ENCODE results near the gene APC2.
"Not testable (repeated sequence)": the region's sequence is repeated elsewhere in the genome, so short reads cannot be mapped to it uniquely, and the experiment has no call there.

Gene APC2

GRCh38 chr19:1429750-1430149, 20.2 kb upstream of the APC2 start:
- DNase-seq: no peak

DNA sequence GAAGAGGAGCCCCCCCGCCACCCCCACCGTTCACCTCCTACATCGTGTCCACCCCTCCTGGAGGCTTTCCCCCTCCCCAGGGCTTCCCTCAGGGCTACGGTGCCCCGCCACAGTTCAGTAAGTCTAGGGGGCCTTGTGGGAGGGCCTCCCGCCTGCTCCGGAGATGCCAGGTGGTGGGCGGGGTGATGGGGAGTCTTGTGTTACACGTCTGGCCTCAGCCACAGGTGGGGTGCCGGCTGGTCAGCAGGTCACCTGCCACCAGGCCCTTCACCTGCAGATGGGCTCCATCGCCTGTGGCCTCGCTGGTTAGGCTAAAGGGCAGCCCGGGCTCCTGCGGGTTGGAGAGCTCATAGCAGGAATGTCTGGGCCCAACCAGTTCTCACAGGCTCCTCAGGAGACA, 19.7 kb upstream of the APC2 start:
- no peak for DNase-seq

DNA sequence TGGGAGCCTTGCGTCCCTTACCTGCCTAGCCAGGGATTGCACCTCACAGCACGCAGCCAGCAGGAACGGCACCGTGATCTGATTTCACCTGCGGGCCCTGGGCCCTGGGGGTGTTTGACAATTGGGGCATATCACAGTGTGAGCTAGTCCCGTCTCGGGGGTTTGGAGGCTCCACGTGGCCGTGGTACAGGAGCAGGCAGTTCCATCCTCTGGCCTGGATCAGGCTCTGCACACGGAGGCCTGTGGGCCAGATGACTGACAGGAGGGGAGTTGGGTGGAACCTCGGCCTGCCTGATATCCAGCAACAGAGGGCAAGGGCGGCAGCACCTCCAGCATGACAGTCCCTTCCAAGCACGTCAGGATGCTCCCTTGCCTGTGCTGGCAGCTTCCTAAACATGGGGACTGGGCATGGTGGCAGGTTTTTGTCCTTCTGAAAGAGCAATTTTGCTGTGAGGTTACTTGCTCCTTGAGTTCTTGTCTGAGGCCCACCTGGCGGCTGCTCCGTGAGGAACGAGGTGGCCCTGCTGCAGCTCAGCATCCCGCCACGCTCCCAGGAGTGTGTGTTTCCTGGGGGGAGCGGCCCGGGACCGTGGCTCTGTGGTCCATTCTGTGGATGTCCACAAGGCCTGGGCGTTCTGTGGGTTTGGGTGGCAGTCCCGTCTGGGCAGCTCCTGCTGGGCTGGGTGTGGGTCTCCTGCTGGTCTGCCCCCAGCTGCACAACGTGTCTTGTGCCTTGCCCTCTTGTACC, 18.0 kb upstream of the APC2 start:
- DNase-seq: no peak

GRCh38 chr19:1432507-1432887, 17.4 kb upstream of the APC2 start:
- no peak for DNase-seq

DNA sequence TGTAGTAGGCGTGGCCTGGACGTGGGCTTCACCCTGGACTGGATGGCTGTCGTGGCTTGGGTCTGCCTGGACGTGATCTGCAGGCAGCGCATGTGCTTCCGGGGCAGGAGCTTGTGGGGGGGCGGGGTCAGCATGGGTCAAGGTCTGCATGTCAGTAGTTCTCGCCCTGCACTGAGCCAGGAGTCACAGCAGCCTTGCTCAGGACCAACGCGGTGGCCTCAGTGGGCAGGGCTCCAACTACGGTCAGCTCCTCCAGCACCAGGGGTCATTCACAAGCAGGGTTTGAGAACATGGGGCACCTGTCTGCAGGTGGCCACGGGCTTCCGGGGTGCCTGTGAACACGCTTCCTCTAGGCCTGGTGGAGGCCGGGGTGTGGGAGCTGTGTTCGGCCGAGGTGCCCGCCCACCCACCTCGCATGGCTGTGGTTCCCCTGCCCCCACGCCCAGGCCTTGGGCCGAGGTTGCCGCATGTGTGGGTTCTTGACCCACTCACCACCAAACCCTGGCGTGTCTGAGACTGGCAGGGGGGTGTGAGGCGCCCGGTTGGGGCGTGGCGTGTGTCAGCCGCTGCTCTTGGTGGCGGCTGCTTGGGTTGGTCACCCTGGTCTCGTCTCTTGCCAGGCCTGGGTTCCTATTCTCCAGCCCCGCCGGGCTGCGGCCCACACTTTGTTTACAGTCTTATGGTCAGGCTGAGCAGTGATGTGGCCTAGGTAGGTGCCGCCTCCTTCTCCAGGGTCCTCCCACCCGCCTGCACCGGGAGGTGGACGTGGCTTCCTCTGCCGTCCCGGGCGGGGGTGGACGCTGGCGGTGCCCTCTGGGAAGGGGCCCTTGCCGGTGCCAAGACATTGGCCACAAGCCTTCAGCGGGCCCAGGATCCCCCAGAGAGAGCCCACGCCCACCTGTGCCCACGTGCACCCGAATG, 16.5 kb upstream of the APC2 start:
- DNase-seq: no peak

DNA sequence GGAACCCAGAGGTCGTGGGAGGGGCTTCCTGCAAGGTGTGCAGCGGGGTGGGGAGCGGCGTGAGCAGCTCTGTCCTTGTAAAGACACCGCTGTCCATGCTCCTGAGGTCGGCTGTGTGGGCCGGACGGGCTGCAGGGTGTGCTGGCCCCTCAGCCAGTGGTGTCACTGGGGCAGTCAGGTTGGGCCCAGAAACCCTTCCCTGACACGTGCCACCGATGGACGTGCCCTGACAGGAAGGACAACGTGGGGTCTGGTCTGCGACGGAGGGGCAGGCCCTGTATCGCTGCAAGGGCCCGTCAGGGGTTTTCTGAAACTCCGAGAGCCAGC, 15.9 kb upstream of the APC2 start:
- DNase-seq: no peak

DNA sequence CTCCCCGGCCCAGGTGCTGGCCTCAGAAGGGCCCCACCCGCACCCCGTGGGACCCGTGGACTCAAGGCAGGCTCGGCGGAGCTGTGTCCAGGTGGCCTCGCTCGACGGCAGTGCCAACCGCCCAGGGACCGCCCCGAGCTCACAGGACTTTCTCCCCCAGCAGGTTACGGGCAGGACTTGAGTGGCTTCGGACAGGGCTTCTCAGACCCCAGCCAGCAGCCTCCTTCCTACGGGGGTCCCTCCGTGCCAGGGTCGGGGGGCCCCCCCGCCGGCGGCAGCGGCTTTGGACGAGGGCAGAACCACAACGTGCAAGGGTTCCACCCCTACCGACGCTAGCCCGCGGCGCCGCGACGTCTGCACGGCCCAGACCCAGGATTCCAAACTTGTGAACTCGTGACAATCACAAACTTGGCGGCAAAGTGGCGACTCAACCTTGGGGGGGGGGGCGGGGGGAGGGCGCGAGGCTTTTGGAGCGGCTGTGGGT, 15.3 kb upstream of the APC2 start:
- no peak for DNase-seq

DNA sequence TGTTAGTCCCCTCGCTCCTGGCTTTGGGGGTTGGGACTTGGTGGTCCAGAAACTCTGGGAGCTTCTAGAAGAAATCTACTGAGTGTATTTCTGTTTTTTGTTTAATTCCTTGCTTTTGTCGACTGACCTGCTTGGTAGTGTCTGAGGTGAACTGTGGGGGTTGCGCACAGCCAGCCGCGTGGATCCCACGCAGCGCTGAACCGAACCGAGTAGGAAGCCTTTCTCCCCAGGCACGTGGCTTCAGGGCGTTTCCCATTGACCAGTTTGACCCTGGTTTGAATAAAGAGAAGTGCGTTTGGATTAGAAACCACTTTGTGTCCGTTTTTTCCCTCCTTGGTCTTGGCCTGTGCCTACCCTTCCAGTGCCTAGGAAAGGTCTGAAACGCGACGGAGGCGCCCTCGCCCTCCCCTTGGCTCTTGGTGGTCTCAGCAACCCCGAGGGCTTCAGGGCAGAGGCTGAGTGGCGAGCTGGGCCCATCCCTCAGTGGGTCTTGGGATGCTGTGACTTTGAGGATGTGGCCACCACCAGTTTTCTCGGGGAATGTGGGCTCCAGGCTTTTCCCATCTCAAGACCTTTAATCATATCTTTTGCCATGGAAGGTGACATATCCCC, 14.4 kb upstream of the APC2 start:
- DNase-seq: no peak

- no peak for DNase-seq
These were observed 12.3 kb upstream of the APC2 start for GRCh38 chr19:1437609-1438008.

- DNase-seq: peak; percentile 99
These were observed 11.6 kb upstream of the APC2 start, which contains the start of gene RPS15 for GRCh38 chr19:1438035-1438932. Gene RPS15, plus strand, starts transcription at chr19:1438396. Its CDS starts 30 bp downstream, at chr19:1438426.

GRCh38 chr19:1438933-1439354, 11.0 kb upstream of the APC2 start:
- DNase-seq: peak; percentile 37

GRCh38 chr19:1439525-1440417, 10.2 kb upstream of the APC2 start:
- not testable (repeated sequence) for DNase-seq

GRCh38 chr19:1440418-1440801, 9.5 kb upstream of the APC2 start:
- no peak for DNase-seq

DNA sequence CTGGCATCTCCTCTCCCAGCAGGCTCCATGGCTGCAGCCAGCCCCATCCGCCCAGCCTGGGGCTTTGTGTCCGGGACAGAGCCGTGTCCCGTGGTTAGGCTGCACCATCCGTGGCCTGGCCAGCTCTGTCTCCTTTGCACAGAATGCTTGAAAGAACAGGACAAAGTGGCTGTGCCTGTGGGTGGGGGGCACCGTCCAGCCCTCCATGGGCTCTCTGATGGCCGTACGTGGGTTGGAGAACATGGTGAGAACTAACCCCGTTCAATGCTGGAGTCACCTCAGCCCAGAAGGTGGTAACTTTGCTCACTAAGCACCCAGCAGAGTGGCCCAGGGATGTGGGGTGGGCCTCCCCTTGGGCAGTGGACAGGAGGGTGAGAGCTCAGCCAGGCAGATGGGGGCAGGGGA, 8.9 kb upstream of the APC2 start:
- DNase-seq: no peak

GRCh38 chr19:1441677-1442438, 8.1 kb upstream of the APC2 start:
- DNase-seq: no peak

DNA sequence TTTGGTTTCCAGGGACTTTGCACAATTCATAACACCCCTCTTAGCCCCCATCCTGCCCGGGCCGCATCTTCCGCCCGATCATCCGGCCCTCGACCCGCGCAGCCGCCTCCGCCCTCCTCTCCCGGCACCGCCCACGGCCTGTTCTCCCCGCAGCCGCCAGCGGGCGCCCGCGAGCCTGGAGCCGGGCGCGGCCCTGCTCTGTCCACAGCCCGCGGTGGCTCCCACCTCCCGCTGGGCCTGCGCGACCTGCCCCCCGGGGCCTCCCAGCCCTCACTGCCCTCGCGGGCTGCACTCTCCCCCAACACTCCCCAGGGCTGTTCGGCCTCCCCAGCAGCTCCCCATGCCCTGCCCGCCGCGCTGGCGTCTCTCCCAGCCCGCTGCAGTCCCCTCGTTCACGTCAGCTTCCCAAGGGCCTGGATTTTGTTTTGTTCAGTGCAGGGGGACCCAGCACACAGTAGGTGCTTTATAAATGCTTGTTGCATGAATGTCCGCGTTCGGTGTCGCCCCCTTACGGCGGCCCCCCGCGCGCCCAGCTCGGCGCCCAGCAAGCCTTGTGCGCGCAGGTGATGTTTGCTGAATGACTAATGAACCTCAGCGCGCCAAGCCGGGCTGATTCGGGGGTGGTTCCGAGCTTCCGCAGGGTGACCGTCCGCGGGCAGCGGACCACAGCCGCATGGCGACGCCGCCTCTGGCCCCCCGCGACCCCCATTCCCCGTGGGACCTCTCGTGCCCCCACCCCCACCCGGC, 4.6 kb upstream of the APC2 start:
- peak; percentile 97 for DNase-seq

DNA sequence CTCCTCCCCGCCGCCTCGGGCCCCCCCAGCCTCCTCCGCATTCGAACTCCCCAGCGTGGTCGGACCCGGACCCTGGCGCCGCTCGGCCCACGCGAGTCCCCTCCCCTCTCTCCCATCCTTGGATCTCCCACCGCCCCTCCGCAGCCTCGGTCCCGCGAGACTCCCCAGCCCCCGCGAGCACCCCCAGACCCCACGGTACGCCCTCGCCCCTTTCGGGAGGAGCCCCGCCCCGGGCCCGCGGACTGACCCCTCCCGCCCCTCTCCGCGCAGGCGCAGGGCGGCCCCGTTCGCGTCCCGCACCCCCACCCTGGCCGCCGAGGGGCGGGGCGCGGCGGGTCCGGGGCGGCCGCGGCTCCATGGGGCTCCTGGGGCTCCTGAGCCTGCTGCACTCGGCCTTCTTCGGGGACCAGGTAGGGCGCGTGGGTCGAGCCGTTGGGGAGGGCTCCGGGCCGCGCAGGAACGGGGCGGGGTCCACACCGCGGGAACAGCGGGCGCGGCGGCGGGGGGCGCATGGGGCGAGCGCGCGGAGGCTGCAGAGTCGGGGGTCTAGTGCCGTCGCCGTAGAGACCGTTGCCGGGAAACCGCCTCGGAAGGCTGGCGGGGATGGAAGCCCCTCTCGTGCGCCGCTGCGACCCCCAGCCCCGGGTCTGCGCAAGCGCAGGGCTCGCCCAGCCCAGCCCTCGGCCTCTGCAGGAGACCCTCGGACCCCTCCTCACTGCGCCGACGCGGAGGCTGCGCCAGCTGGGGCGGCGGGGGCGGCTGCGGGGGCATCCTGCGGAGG, 3.8 kb upstream of the APC2 start:
- DNase-seq: peak; percentile 90

DNA sequence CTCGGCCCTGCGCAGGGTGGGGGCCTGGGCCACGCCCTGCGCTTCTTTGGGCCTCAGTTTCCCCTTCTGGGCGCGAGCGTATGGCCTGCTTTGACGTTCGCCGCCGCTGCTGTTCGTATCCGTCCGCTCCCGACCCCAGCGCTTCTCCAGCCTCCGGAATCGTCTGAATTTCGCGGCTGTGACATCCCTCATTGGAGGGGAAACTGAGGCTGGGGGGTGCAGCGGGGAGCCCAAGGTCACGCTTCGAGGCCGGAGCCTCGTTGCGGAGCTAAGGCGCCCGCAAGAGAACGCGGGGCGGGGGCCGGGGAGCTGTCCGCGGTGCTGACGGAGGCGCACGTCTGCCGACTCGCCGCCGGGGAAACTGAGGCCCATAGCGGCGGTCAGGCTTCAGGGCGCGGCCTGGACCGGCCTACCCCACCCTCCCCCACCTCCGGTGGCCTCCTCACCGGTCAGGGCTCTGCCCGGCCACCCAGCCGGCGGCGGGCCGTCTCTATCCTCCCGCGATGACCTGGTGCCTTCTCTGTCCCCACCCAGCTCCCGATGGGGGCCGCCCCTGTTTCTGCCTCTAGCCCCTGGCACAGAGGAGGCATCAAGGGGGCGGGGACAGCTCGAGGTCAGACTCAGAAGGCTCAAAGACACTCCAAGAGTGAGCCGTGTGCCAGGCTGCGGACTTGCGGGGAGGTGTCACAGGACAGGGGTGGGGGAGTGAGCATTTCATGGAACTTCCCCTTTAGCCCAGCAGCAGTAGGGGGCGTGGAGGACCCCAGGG, 3.0 kb upstream of the APC2 start:
- no peak for DNase-seq

Measured in retina (tissue), 1 donor.